H1 (cell line): ENCODE measurements around the gene AGAP3.

Experiments used
- CHD2 ChIP-seq: IDR thresholded peaks from 2 replicates; pipeline ENCODE4 v1.6.1; 2012; ENCODE audit warnings: low read length, improper control_type of control experiment
- CREB1 ChIP-seq: IDR thresholded peaks from 2 replicates; pipeline ENCODE4 v1.6.1; 2012; ENCODE audit warnings: inconsistent platforms
- EGR1 ChIP-seq: IDR thresholded peaks from 2 replicates; pipeline ENCODE4 v1.6.1; 2011; ENCODE audit warnings: low read depth, low read length, borderline replicate concordance
- EP300 ChIP-seq, 2 experiments: IDR thresholded peaks; 1 replicate in 1 of 2; 2 replicates in 1 of 2; pipeline ENCODE4 v1.6.1; 2011 to 2012; ENCODE audit warnings: low read depth in 2 of 2, low read length in 2 of 2, mild to moderate bottlenecking in 2 of 2, borderline replicate concordance in 1 of 2, inconsistent platforms in 1 of 2, moderate library complexity in 1 of 2
- EZH2 ChIP-seq: fragments of 200-600 bp; sonication (generic); IDR thresholded peaks from 2 replicates; pipeline ENCODE4 v1.7.1; 2012; ENCODE audit warnings: low read depth, mild to moderate bottlenecking, moderate library complexity, low read length, inconsistent platforms; ENCODE audit not compliant: severe bottlenecking
- RAD21 ChIP-seq, 2 experiments: IDR thresholded peaks in 1 of 2; conservative IDR thresholded peaks in 1 of 2; 2 replicates each; pipeline ENCODE4 v1.6.1; 2011; ENCODE audit warnings: low read depth in 2 of 2, low read length in 2 of 2, improper control_type of control experiment in 1 of 2, inconsistent platforms in 1 of 2, mild to moderate bottlenecking in 1 of 2, moderate library complexity in 1 of 2
- RFX5 ChIP-seq: IDR thresholded peaks from 2 replicates; pipeline ENCODE4 v1.6.1; 2011; ENCODE audit warnings: low read depth, low read length, improper control_type of control experiment, borderline replicate concordance
- SIX5 ChIP-seq: IDR thresholded peaks from 2 replicates; pipeline ENCODE4 v1.6.1; 2011; ENCODE audit warnings: mild to moderate bottlenecking, low read depth, low read length
- SRF ChIP-seq: IDR thresholded peaks from 2 replicates; pipeline ENCODE4 v1.6.1; 2011; ENCODE audit warnings: mild to moderate bottlenecking, low read depth, low read length, moderate library complexity
- TF ChIP-seq, protein P1 (sequence below), 3 experiments: IDR thresholded peaks; 1 replicate in 2 of 3; 2 replicates in 1 of 3; pipeline versions ENCODE4 v1.5.1 to v1.6.1; 2011; ENCODE audit warnings: low read length in 3 of 3, mild to moderate bottlenecking in 3 of 3, inconsistent platforms in 2 of 3, low read depth in 1 of 3, moderate library complexity in 1 of 3; ENCODE audit not compliant: insufficient read depth in 1 of 3; ENCODE audit errors: control extremely low read depth in 1 of 3
- TF ChIP-seq, protein P2 (sequence below): IDR thresholded peaks from 2 replicates; pipeline ENCODE4 v1.6.1; 2012; ENCODE audit warnings: inconsistent platforms
- TF ChIP-seq, protein P3 (sequence below): IDR thresholded peaks from 2 replicates; pipeline ENCODE4 v1.6.1; 2011; ENCODE audit warnings: low read length, improper control_type of control experiment

DNA sequence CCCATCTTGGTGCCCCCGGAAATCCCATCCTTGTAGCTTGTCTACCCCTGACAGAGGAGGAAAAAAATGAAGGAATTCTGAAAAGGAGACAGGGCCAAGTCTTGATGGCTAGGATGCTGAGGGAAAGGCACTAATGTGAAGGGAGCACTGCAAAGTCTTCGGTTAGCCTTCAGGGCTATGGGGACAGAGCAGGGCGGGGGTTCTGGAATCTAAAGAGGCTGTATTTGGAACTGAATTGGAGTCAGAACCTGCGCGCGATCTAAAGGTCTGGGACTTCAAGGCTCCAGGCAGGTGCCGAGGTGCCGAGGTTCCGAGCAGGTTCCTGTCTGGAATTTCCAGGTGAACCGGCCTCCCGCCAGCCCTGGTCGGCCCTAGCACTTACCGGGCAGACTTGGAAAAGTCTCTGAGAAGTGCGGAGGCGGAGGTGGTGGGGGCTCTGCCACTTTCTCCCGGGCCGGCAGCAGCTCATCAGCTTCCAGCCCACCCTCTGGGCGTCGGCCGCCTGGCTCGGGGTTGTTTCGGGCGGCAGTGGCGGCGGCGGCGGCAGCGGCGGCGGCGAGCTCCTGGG is 80.4 kb downstream of the AGAP3 start:
- TF ChIP-seq, protein P1, sequence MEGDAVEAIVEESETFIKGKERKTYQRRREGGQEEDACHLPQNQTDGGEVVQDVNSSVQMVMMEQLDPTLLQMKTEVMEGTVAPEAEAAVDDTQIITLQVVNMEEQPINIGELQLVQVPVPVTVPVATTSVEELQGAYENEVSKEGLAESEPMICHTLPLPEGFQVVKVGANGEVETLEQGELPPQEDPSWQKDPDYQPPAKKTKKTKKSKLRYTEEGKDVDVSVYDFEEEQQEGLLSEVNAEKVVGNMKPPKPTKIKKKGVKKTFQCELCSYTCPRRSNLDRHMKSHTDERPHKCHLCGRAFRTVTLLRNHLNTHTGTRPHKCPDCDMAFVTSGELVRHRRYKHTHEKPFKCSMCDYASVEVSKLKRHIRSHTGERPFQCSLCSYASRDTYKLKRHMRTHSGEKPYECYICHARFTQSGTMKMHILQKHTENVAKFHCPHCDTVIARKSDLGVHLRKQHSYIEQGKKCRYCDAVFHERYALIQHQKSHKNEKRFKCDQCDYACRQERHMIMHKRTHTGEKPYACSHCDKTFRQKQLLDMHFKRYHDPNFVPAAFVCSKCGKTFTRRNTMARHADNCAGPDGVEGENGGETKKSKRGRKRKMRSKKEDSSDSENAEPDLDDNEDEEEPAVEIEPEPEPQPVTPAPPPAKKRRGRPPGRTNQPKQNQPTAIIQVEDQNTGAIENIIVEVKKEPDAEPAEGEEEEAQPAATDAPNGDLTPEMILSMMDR (IDR thresholded peaks at IDR 0.05; ENCODE audit: control extremely low read depth in 1 of 3, insufficient read depth in 1 of 3, low read depth in 1 of 3, low read length in 3 of 3): no peak
- TF ChIP-seq SIX5: no peak
- TF ChIP-seq RAD21 (IDR thresholded peaks at IDR 0.05 in 1 of 2, conservative IDR thresholded peaks at IDR 0.05 in 1 of 2; ENCODE audit: low read depth in 2 of 2, low read length in 2 of 2): no peak
- TF ChIP-seq EGR1: no peak
- TF ChIP-seq CREB1: no peak
- no peak for TF ChIP-seq RFX5
- TF ChIP-seq, protein P2, sequence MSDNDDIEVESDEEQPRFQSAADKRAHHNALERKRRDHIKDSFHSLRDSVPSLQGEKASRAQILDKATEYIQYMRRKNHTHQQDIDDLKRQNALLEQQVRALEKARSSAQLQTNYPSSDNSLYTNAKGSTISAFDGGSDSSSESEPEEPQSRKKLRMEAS: no peak
- no peak for TF ChIP-seq CHD2
- TF ChIP-seq, protein P3, sequence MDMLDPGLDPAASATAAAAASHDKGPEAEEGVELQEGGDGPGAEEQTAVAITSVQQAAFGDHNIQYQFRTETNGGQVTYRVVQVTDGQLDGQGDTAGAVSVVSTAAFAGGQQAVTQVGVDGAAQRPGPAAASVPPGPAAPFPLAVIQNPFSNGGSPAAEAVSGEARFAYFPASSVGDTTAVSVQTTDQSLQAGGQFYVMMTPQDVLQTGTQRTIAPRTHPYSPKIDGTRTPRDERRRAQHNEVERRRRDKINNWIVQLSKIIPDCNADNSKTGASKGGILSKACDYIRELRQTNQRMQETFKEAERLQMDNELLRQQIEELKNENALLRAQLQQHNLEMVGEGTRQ: no peak
- no peak for TF ChIP-seq SRF
- no peak for TF ChIP-seq EP300 (IDR thresholded peaks at IDR 0.05; ENCODE audit: borderline replicate concordance in 1 of 2, low read depth in 2 of 2, low read length in 2 of 2)
- peak; percentile 88 for TF ChIP-seq EZH2
